Right hindlimb (tissue), 1 donor: ENCODE results near the gene MAGEA6.
A peak's percentile ranks its signal among the peaks of the same experiment; 100 is the strongest.
"Not testable (repeated sequence)": the region's sequence is repeated elsewhere in the genome, so short reads cannot be mapped to it uniquely, and the experiment has no call there.

Source experiments
- DNase-seq: peaks from one replicate; pipeline ENCODE4 v3.0.0-alpha.2; 2018

Gene MAGEA6

GRCh38 chrX:152769549-152770289 is at the start of gene MAGEA6:
Gene MAGEA6 (minus strand): TSS chrX:152769689. CDS start chrX:152767650, 2,039 bp downstream.
- DNase-seq, result not testable (repeated sequence)

- DNase-seq, result no peak
Observed at GRCh38 chrX:152819266-152819665, 49.8 kb upstream of the MAGEA6 start.

- DNase-seq, result no peak
Observed at GRCh38 chrX:152818356-152818755, 48.9 kb upstream of the MAGEA6 start.

GRCh38 chrX:152817078-152817764 is 47.7 kb upstream of the MAGEA6 start:
- DNase-seq, result peak; percentile 26

GRCh38 chrX:152814048-152814447 is 44.6 kb upstream of the MAGEA6 start:
- DNase-seq, result no peak

GRCh38 chrX:152813206-152813605 is 43.7 kb upstream of the MAGEA6 start:
- DNase-seq, result no peak

GRCh38 chrX:152810403-152810802 is 40.9 kb upstream of the MAGEA6 start:
- no peak for DNase-seq

GRCh38 chrX:152806035-152806434 is 36.5 kb upstream of the MAGEA6 start:
- DNase-seq, result no peak

- no peak for DNase-seq
Observed at GRCh38 chrX:152798945-152799344, 29.5 kb upstream of the MAGEA6 start.

- DNase-seq, result not testable (repeated sequence)
Observed at GRCh38 chrX:152787062-152787461, 17.6 kb upstream of the MAGEA6 start.

GRCh38 chrX:152766562-152766961 is 2.9 kb downstream of the MAGEA6 start:
- not testable (repeated sequence) for DNase-seq

- DNase-seq, result not testable (repeated sequence)
Observed at GRCh38 chrX:152761582-152761981, 7.9 kb downstream of the MAGEA6 start.

GRCh38 chrX:152759544-152759943 is 9.9 kb downstream of the MAGEA6 start:
- DNase-seq, result not testable (repeated sequence)

GRCh38 chrX:152758918-152759317 is 10.6 kb downstream of the MAGEA6 start, which contains the start of gene CSAG3:
Gene CSAG3 (plus strand): TSS chrX:152759218.
- DNase-seq, result not testable (repeated sequence)

- DNase-seq, result not testable (repeated sequence)
Observed at GRCh38 chrX:152754871-152755270, 14.6 kb downstream of the MAGEA6 start.

- DNase-seq, result not testable (repeated sequence)
Observed at GRCh38 chrX:152753686-152754650, 15.5 kb downstream of the MAGEA6 start, which contains the start of gene MAGEA2. Gene MAGEA2 (minus strand): TSS chrX:152753842. CDS start chrX:152751363, 2,479 bp downstream.

- no peak for DNase-seq
Observed at GRCh38 chrX:152738560-152738959, 30.9 kb downstream of the MAGEA6 start.

GRCh38 chrX:152736528-152736927 is 33.0 kb downstream of the MAGEA6 start:
- not testable (repeated sequence) for DNase-seq

GRCh38 chrX:152735860-152736511 is 33.5 kb downstream of the MAGEA6 start:
- no peak for DNase-seq

GRCh38 chrX:152735101-152735500 is 34.4 kb downstream of the MAGEA6 start:
- DNase-seq, result no peak

GRCh38 chrX:152734143-152734858 is 35.2 kb downstream of the MAGEA6 start:
- not testable (repeated sequence) for DNase-seq
